HEK293 (cell line): ENCODE measurements around the gene KRT82.

ENCODE experiments used
- CTCF ChIA-PET: fragments of 350-600 bp; formaldehyde crosslinking; extraction: SDS; loops from one replicate; lab custom pipeline; 2021; ENCODE audit warnings: antibody characterized with exemption; lab: Yijun Ruan, JAX
- POLR2A ChIA-PET: fragments of 300-600 bp; formaldehyde crosslinking; extraction: SDS; loops from one replicate; lab custom pipeline; 2020; ENCODE audit warnings: antibody characterized with exemption, inconsistent platforms; lab: Yijun Ruan, JAX
- H3K27ac ChIP-seq: fragments of 200-500 bp; sonication (Bioruptor generic); 2 replicates; pipeline ENCODE4 v1.5.1; 2014; ENCODE audit warnings: low read depth, low read length, control low read depth, inconsistent platforms; ENCODE audit errors: extremely low read depth
- H3K36me3 ChIP-seq, 2 experiments: fragments of 200-500 bp in 1 of 2; sonication (Bioruptor generic) in 1 of 2; 1 replicate in 1 of 2; 2 replicates in 1 of 2; pipeline ENCODE4 v1.5.1; 2014 to 2017; ENCODE audit warnings: inconsistent platforms in 2 of 2, low read length in 2 of 2; ENCODE audit not compliant: control insufficient read depth in 2 of 2, insufficient read depth in 1 of 2
- H3K4me1 ChIP-seq: fragments of 200-500 bp; sonication (Bioruptor generic); 2 replicates; pipeline ENCODE4 v1.5.1; 2014; ENCODE audit warnings: mild to moderate bottlenecking, low read length, inconsistent platforms; ENCODE audit not compliant: control insufficient read depth, insufficient read depth
- H3K4me3 ChIP-seq: 2 replicates; pipeline ENCODE4 v1.5.1; 2011; ENCODE audit warnings: low read depth, mild to moderate bottlenecking, control low read depth, low read length, moderate library complexity
- H3K9me3 ChIP-seq: fragments of 200-500 bp; sonication (Bioruptor generic); 2 replicates; pipeline ENCODE4 v1.5.1; 2014; ENCODE audit warnings: low read depth, low read length, inconsistent platforms; ENCODE audit not compliant: control insufficient read depth, insufficient read depth
- BCL11A ChIP-seq: fragments of 450-650 bp; formaldehyde crosslinking; IDR thresholded peaks from 2 replicates; pipeline ENCODE4 v1.5.1; 2016; ENCODE audit warnings: low read depth, missing biosample characterization, missing genetic modification characterization
- GLIS1 ChIP-seq: fragments of 450-650 bp; formaldehyde crosslinking; IDR thresholded peaks from 2 replicates; pipeline ENCODE4 v1.5.1; 2016; ENCODE audit warnings: missing biosample characterization, missing genetic modification characterization
- GLIS2 ChIP-seq: fragments of 450-650 bp; formaldehyde crosslinking; IDR thresholded peaks from 2 replicates; pipeline ENCODE4 v1.5.1; 2016; ENCODE audit warnings: missing biosample characterization, missing genetic modification characterization
- MZF1 ChIP-seq: fragments of 450-650 bp; formaldehyde crosslinking; IDR thresholded peaks from 2 replicates; pipeline ENCODE4 v1.5.1; 2017; ENCODE audit warnings: missing biosample characterization, missing genetic modification characterization, borderline replicate concordance
- WT1 ChIP-seq: fragments of 450-650 bp; formaldehyde crosslinking; IDR thresholded peaks from 2 replicates; pipeline ENCODE4 v1.5.1; 2016; ENCODE audit warnings: missing biosample characterization, missing genetic modification characterization
- ZNF114 ChIP-seq: fragments of 450-650 bp; formaldehyde crosslinking; IDR thresholded peaks from 2 replicates; pipeline ENCODE4 v1.5.0; 2017; ENCODE audit warnings: missing biosample characterization, missing genetic modification characterization
- ZNF140 ChIP-seq: fragments of 450-650 bp; formaldehyde crosslinking; IDR thresholded peaks from 2 replicates; pipeline ENCODE4 v1.5.1; 2016; ENCODE audit warnings: missing biosample characterization, missing genetic modification characterization
- ZNF175 ChIP-seq: fragments of 450-650 bp; formaldehyde crosslinking; IDR thresholded peaks from 2 replicates; pipeline ENCODE4 v1.5.1; 2016; ENCODE audit warnings: missing biosample characterization, missing genetic modification characterization
- ZNF354C ChIP-seq: fragments of 450-650 bp; formaldehyde crosslinking; IDR thresholded peaks from 2 replicates; pipeline ENCODE4 v1.5.1; 2016; ENCODE audit warnings: missing biosample characterization, missing genetic modification characterization, low read depth, borderline replicate concordance
- ZNF391 ChIP-seq: fragments of 450-650 bp; formaldehyde crosslinking; IDR thresholded peaks from 2 replicates; pipeline ENCODE4 v1.5.1; 2016; ENCODE audit warnings: low read depth, missing biosample characterization, missing genetic modification characterization, borderline replicate concordance
- ZNF394 ChIP-seq: fragments of 450-650 bp; formaldehyde crosslinking; IDR thresholded peaks from 2 replicates; pipeline ENCODE4 v1.5.1; 2016; ENCODE audit warnings: missing biosample characterization, missing genetic modification characterization, mild to moderate bottlenecking, moderate library complexity, borderline replicate concordance
- ZNF423 ChIP-seq: fragments of 450-650 bp; formaldehyde crosslinking; IDR thresholded peaks from 2 replicates; pipeline ENCODE4 v1.5.1; 2016; ENCODE audit warnings: missing biosample characterization, missing genetic modification characterization
- ZNF549 ChIP-seq: fragments of 450-650 bp; IDR thresholded peaks from 2 replicates; pipeline ENCODE4 v1.5.1; 2018; ENCODE audit warnings: missing biosample characterization, missing genetic modification characterization, mild to moderate bottlenecking, inconsistent platforms, moderate library complexity
- ZNF555 ChIP-seq: fragments of 450-650 bp; formaldehyde crosslinking; conservative IDR thresholded peaks from 2 replicates; pipeline ENCODE4 v1.5.1; 2017; ENCODE audit warnings: missing biosample characterization, mild to moderate bottlenecking, missing genetic modification characterization, inconsistent platforms
- ZNF585B ChIP-seq: fragments of 450-650 bp; formaldehyde crosslinking; IDR thresholded peaks from 2 replicates; pipeline ENCODE4 v1.5.1; 2016; ENCODE audit warnings: missing biosample characterization, missing genetic modification characterization
- ZNF624 ChIP-seq: fragments of 450-650 bp; formaldehyde crosslinking; IDR thresholded peaks from 2 replicates; pipeline ENCODE4 v1.5.1; 2017; ENCODE audit warnings: missing biosample characterization, missing genetic modification characterization
- ZNF707 ChIP-seq: fragments of 450-650 bp; formaldehyde crosslinking; IDR thresholded peaks from 2 replicates; pipeline ENCODE4 v1.5.1; 2016; ENCODE audit warnings: missing biosample characterization, missing genetic modification characterization
- TF ChIP-seq, protein P1 (sequence below): IDR thresholded peaks from 2 replicates; pipeline ENCODE4 v1.6.1; 2011; ENCODE audit warnings: mild to moderate bottlenecking, low read depth, low read length, borderline replicate concordance
- TF ChIP-seq, protein P2 (sequence below): fragments of 450-650 bp; formaldehyde crosslinking; IDR thresholded peaks from 2 replicates; pipeline ENCODE4 v1.5.1; 2016; ENCODE audit warnings: missing biosample characterization, missing genetic modification characterization
- TF ChIP-seq, protein P3 (sequence below): fragments of 450-650 bp; formaldehyde crosslinking; IDR thresholded peaks from 2 replicates; pipeline ENCODE4 v1.5.1; 2016; ENCODE audit warnings: missing biosample characterization, missing genetic modification characterization
- TF ChIP-seq, protein P4 (sequence below): fragments of 450-650 bp; formaldehyde crosslinking; IDR thresholded peaks from 2 replicates; pipeline ENCODE4 v1.5.1; 2017; ENCODE audit warnings: missing biosample characterization, missing genetic modification characterization
- TF ChIP-seq, protein P5 (sequence below): fragments of 450-650 bp; formaldehyde crosslinking; IDR thresholded peaks from 2 replicates; pipeline ENCODE4 v1.5.1; 2016; ENCODE audit warnings: missing biosample characterization, missing genetic modification characterization

KRT82 gene

DNA sequence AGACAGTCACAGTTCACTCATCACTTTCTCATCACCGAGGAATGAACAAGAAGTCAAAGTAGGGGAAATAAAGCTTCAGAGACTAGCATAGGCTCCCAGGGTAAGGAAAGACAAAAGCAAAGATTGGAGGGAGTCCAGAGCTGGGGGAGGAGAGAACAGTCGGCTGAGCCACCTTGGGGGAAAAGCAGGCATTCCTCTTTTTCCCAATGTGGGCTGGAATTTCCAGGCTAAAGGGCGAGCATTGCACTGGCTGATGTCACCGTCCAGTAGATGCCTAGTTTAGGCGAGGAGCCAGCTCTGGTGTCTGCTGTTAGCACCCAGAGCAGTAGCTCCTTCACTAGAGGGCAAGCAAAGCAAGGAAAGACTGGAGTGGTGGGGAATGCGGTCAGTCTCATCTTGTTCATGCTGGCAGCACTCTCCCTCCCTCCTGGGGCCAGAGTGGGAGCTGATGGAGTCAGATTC lies 36.5 kb upstream of the KRT82 start (continued):
- TF ChIP-seq ZNF549 (tag by site-specific recombination) (no peak), BCL11A (tag by site-specific recombination) (no peak), ZNF624 (tag by site-specific recombination) (no peak), GLIS1 (peak; percentile 32; the same call in 1 of the 2 replicates), ZNF140 (tag by site-specific recombination) (no peak), ZNF707 (no peak), ZNF585B (tag by site-specific recombination) (no peak)
- TF ChIP-seq, protein P1, sequence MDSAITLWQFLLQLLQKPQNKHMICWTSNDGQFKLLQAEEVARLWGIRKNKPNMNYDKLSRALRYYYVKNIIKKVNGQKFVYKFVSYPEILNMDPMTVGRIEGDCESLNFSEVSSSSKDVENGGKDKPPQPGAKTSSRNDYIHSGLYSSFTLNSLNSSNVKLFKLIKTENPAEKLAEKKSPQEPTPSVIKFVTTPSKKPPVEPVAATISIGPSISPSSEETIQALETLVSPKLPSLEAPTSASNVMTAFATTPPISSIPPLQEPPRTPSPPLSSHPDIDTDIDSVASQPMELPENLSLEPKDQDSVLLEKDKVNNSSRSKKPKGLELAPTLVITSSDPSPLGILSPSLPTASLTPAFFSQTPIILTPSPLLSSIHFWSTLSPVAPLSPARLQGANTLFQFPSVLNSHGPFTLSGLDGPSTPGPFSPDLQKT = no peak
- TF ChIP-seq, protein P2, sequence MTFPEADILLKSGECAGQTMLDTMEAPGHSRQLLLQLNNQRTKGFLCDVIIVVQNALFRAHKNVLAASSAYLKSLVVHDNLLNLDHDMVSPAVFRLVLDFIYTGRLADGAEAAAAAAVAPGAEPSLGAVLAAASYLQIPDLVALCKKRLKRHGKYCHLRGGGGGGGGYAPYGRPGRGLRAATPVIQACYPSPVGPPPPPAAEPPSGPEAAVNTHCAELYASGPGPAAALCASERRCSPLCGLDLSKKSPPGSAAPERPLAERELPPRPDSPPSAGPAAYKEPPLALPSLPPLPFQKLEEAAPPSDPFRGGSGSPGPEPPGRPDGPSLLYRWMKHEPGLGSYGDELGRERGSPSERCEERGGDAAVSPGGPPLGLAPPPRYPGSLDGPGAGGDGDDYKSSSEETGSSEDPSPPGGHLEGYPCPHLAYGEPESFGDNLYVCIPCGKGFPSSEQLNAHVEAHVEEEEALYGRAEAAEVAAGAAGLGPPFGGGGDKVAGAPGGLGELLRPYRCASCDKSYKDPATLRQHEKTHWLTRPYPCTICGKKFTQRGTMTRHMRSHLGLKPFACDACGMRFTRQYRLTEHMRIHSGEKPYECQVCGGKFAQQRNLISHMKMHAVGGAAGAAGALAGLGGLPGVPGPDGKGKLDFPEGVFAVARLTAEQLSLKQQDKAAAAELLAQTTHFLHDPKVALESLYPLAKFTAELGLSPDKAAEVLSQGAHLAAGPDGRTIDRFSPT (tag by site-specific recombination) = no peak
- TF ChIP-seq, protein P3, sequence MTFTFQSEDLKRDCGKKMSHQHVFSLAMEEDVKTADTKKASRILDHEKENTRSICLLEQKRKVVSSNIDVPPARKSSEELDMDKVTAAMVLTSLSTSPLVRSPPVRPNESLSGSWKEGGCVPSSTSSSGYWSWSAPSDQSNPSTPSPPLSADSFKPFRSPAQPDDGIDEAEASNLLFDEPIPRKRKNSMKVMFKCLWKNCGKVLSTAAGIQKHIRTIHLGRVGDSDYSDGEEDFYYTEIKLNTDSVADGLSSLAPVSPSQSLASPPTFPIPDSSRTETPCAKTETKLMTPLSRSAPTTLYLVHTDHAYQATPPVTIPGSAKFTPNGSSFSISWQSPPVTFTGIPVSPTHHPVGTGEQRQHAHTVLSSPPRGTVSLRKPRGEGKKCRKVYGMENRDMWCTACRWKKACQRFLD (tag by site-specific recombination) = no peak
- TF ChIP-seq, all 188 proteins: peak for 19

DNA sequence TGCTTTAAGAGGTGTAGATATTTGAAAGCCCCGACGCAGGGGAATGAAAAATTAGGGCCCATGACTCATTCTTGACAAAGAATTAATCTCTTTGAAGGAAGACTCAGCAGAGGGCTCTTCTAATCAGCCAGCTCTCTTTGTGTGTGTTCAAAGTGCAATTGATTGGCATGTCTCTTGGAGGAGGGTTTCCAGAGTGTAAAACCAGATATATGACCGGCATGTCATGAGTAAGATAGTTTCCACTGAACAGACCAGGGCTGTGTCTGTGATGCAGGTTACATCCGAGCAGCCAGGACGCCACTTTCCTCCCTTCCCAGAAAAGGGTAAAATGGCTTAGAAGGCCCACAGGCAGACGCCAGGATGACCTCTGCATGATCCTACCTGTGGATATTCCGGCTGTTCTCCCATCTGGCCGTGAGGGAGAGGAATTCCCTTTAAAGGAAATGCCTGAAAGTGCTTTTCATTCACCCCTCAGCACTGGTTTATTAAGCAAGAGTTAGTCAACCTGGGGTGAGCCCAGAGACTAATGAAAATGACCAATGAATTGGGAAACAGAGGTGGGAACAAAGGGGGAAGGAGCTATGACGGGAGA lies 35.3 kb upstream of the KRT82 start:
- POLR2A ChIA-PET = no interaction called here
- no peak overlapping the region for H3K27ac ChIP-seq
- TF ChIP-seq WT1 (tag by site-specific recombination) = no peak
- no peak for TF ChIP-seq GLIS2 (tag by site-specific recombination)
- TF ChIP-seq, protein P4, sequence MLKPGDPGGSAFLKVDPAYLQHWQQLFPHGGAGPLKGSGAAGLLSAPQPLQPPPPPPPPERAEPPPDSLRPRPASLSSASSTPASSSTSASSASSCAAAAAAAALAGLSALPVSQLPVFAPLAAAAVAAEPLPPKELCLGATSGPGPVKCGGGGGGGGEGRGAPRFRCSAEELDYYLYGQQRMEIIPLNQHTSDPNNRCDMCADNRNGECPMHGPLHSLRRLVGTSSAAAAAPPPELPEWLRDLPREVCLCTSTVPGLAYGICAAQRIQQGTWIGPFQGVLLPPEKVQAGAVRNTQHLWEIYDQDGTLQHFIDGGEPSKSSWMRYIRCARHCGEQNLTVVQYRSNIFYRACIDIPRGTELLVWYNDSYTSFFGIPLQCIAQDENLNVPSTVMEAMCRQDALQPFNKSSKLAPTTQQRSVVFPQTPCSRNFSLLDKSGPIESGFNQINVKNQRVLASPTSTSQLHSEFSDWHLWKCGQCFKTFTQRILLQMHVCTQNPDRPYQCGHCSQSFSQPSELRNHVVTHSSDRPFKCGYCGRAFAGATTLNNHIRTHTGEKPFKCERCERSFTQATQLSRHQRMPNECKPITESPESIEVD (tag by site-specific recombination) = no peak
- TF ChIP-seq ZNF354C (tag by site-specific recombination) = no peak
- TF ChIP-seq ZNF394 = no peak
- no peak for TF ChIP-seq ZNF175 (tag by site-specific recombination)
- no peak for TF ChIP-seq ZNF114
- no peak for TF ChIP-seq ZNF423 (tag by site-specific recombination)
- TF ChIP-seq ZNF624 (tag by site-specific recombination) = no peak
- TF ChIP-seq, protein P5, sequence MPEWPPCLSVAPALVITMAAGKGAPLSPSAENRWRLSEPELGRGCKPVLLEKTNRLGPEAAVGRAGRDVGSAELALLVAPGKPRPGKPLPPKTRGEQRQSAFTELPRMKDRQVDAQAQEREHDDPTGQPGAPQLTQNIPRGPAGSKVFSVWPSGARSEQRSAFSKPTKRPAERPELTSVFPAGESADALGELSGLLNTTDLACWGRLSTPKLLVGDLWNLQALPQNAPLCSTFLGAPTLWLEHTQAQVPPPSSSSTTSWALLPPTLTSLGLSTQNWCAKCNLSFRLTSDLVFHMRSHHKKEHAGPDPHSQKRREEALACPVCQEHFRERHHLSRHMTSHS = no peak
- TF ChIP-seq ZNF555 (tag by site-specific recombination) = no peak
- TF ChIP-seq MZF1 (tag by site-specific recombination) = no peak
- no peak for TF ChIP-seq ZNF391
- TF ChIP-seq, all 188 proteins: peak for 0
- Histone ChIP-seq H3K9me3 (no peaks in the 10 kb centered on the region), H3K36me3 (no peaks in the 10 kb centered on the region), H3K4me3 (no peak overlapping the region), H3K4me1 (no peaks in the 10 kb centered on the region)
- CTCF ChIA-PET = interaction anchor here (0.8 to 1.5 kb wide), 5 partner anchors 14 to 438 kb away, joined by 3 to 4 read pairs (median 3); no protein-coding TSS in a partner anchor
